ENCODE data around the gene STEAP3.

Gene STEAP3

DNA sequence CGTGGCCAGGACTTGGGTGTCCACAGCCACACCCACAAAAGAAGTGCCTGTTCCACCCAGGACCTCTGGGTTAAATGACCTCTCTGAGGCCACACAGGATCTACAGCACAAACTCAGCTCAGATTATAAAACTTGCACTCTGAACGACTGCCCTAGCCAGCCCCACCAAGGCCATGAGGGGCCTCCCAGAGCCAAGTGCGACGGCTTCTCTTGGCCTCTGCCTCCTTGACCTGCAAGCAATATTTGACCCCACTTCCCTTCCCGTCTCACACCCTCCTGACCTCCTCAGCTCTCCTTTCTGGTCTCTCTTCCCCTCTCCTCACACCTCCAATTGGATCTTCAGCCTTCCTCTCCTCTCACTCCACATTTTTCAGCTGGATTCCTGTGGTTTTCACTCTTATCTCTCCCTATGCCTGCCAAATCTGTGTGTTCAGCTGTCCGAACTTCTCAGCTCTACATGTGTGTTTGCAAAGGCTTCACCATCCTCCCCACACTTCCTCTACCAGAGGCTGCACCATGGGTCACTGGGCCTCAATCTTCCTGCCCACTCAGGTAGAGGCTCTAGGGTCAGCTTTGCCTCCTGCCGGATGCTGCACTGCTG, 25.3 kb upstream of the STEAP3 start:
- DNase-seq = no peak

DNA sequence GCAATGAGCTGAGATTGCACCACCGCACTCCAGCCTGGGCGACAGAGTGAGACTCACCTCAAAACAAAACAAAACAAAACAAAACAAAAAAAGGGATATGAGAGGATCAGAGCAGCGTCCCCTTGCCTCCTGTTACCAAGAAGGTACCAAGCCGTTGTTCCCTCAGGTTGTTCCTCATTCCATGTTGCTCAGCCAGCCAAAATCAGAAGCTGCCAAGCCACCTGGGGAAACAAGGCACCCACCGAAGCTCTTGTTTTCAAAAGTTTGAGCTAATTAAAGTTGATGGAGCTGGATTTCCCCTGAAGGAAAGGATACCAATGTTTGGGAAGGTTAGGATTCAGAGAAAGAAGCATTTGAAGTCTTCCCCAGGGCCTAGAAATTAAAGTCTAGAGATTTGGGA, 21.8 kb upstream of the STEAP3 start:
- DNase-seq = no peak

DNA sequence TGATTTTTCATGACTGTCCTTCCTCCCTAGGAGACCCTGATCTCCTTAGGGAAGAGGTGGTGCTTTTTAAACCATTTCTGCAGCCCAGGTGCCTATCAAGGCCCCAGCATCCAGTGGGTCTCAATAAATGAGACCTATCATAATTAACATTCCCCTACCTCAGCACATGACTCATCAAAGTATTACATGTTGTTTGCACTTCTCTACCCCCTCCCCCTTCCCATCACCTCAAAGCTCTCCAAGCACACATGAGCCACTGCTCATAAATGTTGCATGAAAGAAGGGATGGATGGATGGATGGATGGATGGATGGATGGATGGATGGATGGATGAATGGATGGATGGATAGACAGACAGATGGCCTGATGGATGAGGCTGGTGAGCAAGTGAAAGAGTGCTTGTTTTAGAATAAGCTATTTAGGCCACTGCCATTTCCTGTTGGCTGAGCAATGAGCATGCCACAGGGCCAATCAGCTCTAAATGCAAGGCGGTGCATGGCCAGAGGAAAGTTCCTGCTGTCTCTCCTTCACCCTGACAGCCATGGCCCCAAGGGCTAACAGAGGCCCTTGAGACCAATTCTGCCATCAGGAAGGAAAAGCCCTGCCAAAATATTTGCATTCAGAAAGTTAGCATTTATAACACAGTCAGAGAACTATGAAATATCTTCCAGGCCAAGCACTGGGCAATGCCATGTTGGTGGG, 20.9 kb upstream of the STEAP3 start:
- DNase-seq = no peak

DNA sequence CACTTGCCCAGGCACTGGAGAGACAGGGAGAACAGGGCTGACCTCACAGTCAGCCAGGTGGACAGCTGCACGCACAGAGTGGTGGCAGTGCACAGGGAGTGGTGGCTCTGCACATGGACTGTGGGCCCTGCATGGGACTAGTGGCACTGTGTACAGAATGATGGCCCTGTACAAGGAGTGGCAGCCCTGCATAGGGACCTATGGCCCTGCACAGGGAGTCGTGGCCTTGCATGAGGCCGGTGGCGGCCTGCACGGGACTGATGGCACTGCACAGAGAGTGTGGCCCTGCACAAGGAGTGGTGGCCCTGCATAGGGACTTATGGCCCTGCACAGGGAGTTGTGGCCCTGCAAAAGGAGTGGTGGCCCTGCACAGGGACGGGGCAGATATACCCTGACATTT, 19.1 kb upstream of the STEAP3 start:
- DNase-seq = no peak

DNA sequence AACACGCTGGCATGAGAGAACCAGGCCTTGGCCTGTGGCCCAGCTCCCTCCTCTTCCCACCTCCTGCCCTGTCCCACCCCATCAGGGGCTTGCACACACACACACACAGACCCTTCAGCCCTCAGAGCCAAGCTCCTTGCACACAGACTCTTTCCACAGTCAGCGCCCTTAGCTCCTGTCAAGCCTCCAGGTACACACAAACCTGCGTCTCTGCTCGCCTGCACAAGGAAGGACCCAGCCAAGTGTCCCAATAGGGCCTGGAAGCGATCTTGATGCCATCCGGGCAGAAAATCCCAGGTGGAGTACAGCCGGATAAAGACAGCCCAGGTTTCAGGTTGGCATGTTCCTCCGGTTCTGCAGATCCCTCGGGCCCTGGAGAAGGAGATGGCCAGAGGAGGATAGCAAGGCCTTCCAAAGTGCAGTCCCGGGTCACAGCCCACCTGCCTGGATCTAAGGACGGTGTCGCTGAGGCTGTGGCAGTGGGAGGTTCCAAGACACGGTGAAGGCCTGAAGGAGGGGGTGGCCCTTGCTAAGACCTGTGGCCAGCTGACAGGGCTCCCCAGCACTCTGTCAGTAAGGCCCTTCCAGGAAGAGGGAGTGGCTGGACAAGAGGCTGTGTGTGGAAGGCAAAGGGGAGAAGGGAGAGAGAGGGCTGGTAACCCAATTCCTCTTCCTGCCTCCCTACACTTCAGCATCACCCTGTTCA, 18.5 kb upstream of the STEAP3 start:
- DNase-seq = no peak

DNA sequence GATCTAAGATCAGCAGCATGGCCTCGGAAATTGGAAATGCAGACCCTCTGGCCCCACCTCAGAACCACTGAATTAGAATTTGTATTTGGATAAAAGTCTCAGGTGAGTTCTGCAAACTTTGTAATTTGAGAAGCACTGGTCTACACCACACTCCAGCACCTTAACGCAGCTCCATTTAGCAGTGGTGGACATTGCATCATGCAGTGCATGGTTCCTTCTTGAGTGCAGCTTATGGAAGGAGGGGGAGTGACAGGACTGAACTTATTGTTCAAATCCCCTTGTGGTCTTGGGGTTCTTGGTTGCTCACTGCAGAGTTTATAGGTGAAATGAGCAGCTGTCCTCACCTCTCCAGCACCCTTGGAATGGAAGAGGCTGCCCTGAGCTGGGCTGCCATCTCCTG, 17.4 kb upstream of the STEAP3 start:
- no peak for DNase-seq

DNA sequence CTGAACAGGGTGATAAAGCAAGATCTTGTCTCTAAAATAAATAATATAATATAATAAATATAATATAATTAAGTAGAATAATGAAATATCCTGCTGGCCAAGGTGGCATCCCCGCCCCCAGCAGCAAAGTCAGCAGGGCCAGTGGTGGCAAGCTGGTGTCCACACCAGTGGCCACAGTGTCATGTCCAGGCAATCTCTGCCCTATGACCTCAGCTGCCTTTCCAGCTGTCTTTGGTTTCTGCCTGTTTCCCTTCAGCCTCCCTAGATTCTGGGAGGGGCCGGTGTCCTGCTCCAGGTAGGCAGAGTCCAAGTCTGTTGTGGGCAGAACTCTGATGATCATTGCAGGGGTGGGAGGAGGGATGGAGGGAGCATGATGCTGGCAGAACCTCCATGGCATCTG, 16.2 kb upstream of the STEAP3 start:
- no peak for DNase-seq

DNA sequence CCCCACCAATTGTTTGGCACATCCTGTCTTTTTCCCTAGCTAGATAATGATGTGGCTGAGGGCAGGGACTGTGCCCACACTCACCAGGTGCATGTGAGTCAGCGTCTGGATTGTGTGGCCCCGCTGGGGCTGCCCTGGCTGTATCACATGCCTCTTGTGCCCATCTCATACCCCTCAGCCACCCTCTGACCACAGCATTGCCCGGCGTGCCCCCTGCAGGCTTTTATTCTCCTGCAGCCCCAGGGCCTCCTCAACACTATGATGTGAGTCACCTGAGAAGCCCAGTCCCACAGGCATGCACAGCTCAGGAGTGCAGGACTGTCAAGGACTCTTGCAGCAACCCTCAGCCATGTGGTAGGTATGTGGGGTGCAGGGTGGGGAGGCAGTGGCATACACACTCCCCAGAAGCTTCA, 14.8 kb upstream of the STEAP3 start:
- DNase-seq = no peak

DNA sequence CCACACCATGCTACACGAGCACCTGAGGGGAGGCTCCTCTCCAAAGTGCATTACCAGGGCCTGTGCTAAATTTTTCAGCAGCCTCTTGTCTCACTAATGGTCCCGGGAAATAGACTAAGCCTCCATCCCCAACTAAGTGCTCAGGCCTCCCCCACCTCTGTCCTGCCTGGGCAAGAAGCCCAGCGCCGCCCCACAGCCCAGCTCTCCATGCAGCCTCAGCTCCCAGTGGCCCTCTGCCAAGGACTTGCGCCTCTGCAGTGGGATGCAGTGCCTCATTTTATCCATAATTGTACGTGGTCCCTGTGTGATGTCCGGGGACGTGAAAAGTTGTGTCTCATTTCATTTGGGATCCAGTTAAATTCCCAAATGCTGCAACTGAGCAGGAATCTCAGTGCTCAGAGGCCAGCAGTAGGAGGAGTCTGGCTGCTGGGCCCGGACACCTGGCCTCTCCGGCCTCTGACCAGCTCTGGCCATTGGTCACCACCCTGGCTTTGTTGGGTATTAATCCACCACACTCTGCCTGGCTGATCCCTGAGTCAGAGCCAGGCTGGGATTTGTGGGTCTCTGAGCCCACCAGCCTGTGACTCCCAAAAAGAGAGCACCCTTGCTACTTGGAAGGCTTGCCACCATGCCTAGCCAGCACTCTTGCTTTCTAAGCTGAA, 11.4 kb upstream of the STEAP3 start:
- no peak for DNase-seq

DNA sequence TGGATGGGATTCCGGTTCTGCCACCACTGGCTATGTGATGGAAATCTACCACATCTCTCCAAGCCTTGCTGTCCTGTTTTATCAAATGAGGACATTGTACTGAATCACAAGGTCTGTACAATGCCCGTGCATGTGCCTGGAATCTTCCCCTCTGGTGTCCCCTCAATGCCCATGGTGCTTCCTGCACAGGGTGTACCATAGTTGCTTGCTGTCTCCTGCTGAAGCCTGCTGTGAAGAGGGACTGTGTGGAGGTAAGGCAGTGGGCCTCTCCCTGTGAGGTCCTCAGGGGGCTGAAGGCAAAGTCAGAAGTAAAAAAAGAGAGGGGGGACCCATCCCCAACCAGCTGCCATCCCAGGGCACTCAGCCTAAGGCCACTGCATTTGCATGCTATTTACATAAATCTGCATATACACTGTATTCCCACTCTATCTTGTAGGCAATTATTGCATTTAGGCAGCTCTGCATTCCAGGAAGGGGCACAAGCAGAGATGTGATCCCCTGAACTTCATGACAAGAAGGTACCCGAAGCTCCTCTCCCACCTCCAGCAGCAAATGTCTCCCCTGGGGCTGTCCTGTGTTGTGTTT, 9.1 kb upstream of the STEAP3 start:
- DNase-seq = no peak

DNA sequence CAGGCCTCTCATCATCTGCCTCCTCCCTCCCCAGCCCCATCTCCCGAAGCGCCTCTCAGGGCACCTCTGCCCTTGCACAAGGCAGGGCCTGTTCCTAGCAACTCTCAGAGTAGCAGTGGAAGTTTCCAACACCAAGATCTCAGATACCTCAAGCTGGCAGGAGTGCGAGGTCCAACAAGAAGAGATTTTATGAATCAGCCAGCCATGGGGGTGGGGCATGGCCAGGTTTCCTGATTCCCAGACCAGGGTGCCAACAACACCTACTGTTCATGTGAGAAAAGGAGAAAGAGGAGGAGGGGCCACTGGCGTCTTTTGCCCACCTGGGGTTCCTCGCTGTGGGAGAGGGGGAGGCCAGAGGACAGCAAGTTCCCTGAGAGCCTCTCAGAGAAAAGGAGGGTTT, 6.6 kb upstream of the STEAP3 start:
- DNase-seq = no peak

DNA sequence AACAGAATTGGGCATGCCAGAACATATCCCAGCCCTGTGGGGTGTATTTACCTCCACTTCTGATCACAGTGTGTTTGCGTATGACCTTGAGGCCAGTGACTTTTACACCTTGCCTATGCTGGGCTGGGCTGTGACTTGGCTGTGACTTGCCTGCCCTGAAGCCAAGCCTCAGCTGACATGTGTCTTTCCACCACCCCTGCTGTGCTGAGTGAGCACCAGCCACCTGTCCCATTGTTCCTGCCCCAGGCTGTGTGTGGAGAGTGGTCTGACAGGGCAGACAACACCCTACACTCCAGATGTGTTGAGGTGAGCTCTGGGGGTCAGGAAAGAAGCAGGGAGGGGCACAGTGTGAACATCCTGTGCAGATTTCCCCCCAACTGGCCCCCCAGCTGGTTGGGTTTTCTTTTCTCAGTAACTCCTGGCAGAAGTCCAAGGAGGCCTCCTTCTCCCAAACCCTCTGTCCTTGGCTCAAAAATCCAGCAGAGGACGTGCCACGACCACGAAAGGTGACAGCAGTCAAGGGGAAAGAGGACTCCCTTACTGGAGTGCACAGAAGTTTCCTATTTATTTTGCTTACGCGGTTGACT, 5.1 kb upstream of the STEAP3 start:
- DNase-seq = no peak

DNA sequence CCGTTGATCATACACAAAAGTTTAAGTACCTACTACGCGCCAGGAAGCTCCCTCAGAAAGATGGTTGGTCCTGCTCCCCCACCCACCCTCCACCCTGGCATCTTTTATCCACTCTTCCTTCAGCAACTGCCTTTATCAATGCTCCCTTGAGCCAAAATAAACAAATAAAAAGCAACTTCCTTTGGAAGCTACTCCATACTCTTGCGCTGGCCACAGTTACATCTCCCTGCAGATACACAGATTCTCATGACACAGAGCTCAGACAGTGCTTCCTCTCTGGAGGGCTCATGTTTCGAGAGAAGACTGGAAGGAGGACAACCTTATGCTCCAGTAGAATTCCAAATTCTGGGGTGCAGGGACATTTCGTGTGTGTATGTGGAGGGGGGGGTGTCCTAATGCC, 3.8 kb upstream of the STEAP3 start:
- DNase-seq = no peak

DNA sequence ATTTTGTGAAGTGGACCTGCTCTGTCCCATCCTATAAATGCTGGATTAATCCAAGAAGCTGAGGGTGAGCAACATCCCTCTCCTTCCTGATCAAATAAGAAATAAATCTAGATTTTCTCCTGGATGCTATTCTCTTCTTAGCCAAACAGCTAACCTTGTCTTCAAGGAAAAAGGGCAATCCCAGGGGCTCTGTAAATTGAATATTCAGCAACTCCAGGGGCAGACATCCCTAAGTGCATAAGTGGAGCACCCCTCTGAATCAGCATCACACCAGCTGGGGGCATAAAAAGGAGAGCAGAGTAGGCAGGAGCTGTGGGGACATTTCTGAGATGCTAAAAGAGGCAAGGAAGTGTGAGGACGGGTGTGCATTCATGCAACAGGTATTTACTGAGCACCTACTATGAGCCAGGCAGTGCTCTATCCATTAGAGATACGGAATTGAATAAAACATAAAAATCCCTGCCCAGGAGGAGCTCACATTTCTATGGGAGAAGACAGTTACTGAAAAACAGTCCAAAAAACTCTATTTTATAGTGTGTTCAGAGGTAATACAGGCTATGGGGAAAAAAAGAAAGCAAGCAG, 2.8 kb upstream of the STEAP3 start:
- DNase-seq = no peak

DNA sequence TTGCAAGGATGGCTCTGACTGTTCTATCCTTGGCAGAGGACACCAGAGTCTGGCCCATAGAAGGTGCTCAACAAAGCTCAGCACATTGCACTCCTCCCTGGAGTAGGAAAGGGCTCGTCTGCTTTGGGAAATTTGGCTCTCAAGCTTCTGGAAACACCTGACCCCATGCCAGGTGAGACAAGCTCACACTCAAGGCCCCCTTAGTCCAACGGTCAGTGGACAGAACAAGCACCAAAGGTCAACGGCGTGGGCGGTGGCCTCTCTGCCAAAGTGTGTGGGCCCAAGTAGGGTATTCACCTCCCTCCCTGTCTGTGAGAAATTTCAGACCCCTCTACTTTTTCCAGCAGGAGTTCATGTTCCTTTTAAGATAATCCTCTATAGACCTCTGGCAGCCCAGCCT, 2.0 kb upstream of the STEAP3 start:
- no peak for DNase-seq

DNA sequence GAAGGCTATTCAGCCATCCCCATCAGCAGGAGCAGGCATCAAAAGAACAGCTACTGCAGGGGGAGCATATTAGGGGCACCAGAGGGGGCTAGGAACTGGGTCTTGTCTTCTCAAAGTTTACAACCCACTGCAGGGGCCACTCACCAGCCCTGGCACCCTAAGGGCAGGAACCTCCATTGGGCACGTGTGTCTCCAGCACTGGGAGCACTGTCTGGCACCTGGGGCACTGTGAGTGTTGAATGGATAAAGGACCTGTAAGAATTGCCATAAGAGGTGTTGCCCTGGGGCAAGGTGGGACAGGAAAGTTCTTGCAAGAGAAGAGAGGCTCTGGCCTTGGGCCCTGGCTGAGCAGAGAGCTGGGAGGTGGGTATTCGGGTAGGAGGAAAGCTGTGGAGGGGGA, 1.4 kb upstream of the STEAP3 start:
- DNase-seq = no peak

DNA sequence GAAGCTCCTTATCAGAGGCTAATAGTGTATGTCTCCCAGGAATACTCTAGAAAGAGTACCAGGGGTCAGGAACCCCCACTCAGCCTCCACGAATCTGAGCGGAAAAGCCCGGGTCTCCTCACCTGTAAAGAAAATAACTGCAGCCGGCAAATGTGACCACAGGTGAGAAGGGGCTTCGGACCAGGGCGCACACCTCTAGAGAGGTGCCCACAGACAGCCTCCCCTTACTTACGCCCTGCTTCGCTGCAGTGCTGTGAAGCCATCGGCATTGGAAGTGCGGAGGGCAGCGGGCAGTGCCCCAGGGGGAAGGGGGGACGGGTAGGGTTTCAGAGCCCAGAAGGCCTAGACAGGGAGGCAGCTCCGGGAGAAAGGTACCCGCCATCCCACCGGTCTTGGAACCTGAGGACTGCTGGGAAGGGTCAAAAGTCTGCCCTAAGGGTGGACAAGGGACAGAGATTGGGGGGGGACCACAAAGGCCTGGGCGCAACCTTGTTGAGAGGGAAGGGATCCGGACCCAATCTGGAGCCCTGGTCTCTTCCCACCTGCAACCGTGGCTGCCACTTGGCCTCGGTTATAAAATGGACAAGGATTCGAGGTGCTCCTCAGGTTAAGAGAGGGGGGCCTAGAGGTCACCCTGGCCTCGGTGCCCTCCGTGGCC, 642 bp upstream of the STEAP3 start:
- DNase-seq = no peak

DNA sequence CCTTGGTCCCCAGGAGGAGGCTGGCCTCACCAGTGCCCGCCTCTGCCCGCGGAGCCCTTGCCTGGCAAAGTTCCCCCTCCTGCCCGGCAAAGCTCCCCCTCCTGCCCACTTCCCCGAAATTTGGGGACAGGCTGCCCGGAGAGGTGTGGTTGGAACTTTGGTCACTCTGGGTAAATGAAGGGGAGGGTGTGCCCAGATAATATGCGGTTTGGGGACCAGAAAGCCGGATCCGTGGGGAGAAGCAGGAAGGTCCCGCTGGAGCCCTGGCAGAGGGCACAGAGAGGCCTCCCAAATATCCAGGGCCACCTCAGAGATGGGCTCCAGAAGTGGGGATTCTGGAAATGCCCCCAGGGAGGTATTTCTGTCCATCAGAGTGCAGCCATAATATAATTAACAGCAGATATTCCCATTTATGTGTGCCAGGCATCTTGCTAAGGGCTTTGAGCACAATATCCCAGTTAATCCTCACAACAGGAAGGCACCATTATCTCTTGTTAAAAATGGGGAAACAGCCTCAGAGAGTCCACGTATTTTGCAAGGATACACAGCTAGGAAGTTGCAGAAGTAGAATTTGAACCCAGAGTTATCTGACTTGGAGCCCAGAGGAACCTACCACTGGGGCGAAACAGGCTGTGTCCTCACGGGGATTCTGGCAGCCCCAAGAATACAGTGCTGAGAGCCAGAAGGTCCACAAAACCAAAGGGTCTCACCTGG, 914 bp downstream of the STEAP3 start:
- no peak for DNase-seq

DNA sequence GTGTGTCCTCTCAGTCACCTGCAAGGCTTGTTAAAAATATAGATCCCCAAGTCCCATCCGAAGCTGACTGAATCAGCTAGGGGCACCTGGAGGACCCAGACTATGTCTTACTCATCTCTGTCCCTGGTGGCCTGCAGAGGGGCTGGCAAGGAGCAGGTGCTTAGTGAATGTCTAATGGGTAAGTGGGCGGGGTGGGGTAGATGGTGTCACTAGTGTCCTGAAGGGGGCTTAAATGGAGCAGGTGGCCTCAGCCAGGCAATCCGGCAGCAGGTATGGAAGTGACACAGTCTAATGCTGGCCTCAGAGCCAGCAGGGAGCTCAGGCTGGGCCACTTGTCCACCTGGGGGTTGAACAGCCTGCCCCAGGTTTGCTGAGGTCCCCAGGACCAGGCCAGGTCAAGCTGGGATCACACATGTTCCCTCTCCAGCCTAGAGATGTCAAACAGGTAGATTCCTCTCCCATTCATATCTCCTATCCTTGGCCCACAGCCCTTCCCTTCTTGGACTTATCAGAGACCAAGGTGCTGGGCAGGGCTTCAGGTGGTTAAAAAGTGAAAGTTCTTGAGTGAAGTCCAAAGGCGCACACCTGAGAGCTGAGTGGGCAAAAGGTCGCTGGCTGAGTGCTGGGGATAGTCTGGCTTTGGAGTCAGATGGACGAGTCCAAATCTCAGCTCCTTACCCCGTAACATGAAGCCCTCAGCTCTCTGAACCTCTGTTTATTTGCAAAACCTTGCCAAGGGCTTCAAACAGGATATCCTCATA, 1.7 kb downstream of the STEAP3 start:
- no peak for DNase-seq

DNA sequence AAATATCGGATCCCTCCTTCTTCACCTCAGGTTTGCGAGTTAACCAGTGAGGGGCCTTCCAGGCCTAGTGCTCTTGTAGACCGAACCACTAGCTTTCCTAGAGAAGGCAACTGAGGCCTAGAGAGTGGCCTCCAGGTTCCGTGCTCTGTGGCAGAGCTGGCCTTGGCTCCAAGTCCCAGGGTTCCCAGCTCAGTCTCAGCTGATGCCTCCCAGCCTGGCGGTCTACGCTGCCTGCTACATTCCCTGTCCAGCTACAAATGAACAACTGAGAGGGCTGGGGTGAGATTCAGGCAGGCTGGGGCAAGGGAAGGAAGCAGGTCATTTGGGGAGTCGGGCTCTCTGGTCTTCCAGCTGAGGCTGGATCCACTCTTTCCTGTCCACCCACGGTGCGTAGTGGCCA, 2.3 kb downstream of the STEAP3 start:
- DNase-seq = no peak

DNA sequence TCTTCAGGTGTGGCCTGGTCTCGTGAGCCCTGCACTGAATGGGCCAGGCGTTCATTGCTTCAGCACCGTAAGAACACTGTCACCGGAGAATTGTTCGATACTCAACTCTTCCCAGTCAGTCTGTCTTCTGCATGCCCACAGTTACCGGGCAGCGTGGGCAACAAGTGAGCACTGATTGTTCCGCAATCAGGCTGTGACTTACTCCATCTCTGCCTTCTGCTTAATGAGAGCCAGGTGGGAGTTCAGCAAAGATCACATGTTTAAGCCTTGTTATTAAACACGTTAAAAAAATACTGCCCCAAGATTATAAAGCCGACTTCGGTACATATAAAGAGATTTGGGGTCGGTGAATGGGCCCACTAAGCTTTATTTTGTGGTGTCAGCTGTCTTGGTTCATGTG, 3.7 kb downstream of the STEAP3 start:
- DNase-seq = no peak
